A673 (cell line): ENCODE results near the gene GBA3. TPM values are rescaled to one million over a fixed set of nuclear protein-coding genes. Genes with fewer than 3 reads are reported as not detected.

Experiments used
- BruUV-seq: library from RNA; stranded (reverse); fragments of 400-500 nt; replicated peaks from 2 replicates; lab custom pipeline; 2021; lab: Mats Ljungman, UMichigan
- CTCF ChIA-PET: fragments of 300-600 bp; sonication (Branson Sonifier 250); formaldehyde crosslinking; loops from one replicate; lab custom pipeline; 2022; ENCODE audit warnings: antibody characterized with exemption; lab: Charles Lee
- POLR2A ChIA-PET: fragments of 300-600 bp; sonication (Branson Sonifier 250); formaldehyde crosslinking; loops from one replicate; lab custom pipeline; 2022; ENCODE audit warnings: antibody characterized with exemption; ENCODE audit not compliant: low non-redundant PET; lab: Charles Lee
- DNase-seq: peaks from one replicate; pipeline ENCODE4 v3.0.0-alpha.2; 2015; ENCODE audit warnings: low spot score
- H3K27ac ChIP-seq: fragments of 200-600 bp; sonication (generic); 2 replicates; pipeline ENCODE4 v1.5.1; 2016; ENCODE audit warnings: mixed run types, low read depth, mild to moderate bottlenecking, mixed read lengths, antibody characterized with exemption, low read length; ENCODE audit not compliant: poor library complexity, severe bottlenecking
- H3K27me3 ChIP-seq: fragments of 200-600 bp; sonication (generic); replicated peaks from 2 replicates; pipeline ENCODE4 v1.6.1; 2017; ENCODE audit warnings: mixed run types, low read depth, mild to moderate bottlenecking, mixed read lengths, antibody characterized with exemption, low read length; ENCODE audit not compliant: insufficient read depth, poor library complexity
- H3K36me3 ChIP-seq: fragments of 200-600 bp; sonication (generic); 2 replicates; pipeline ENCODE4 v1.6.1; 2016; ENCODE audit warnings: mixed run types, mild to moderate bottlenecking, mixed read lengths, antibody characterized with exemption, low read length; ENCODE audit not compliant: insufficient read depth, poor library complexity, severe bottlenecking
- H3K4me1 ChIP-seq: fragments of 200-600 bp; sonication (generic); 2 replicates; pipeline ENCODE4 v1.6.1; 2017; ENCODE audit warnings: mixed run types, mild to moderate bottlenecking, mixed read lengths, antibody characterized with exemption, low read length; ENCODE audit not compliant: insufficient read depth, poor library complexity, severe bottlenecking
- H3K4me3 ChIP-seq: fragments of 200-600 bp; sonication (generic); 2 replicates; pipeline ENCODE4 v1.5.1; 2016; ENCODE audit warnings: low read depth, mixed run types, mild to moderate bottlenecking, mixed read lengths, low read length; ENCODE audit not compliant: poor library complexity, severe bottlenecking
- H3K9me3 ChIP-seq: fragments of 200-600 bp; sonication (generic); 2 replicates; pipeline ENCODE4 v1.6.1; 2016; ENCODE audit warnings: mixed run types, low read depth, mild to moderate bottlenecking, mixed read lengths, antibody characterized with exemption, low read length; ENCODE audit not compliant: poor library complexity, severe bottlenecking
- EZH2 ChIP-seq: fragments of 200-600 bp; sonication (generic); IDR thresholded peaks from 2 replicates; pipeline ENCODE4 v1.6.1; 2017; ENCODE audit warnings: borderline replicate concordance, low read depth, mild to moderate bottlenecking, mixed read lengths, antibody characterized with exemption, low read length; ENCODE audit not compliant: poor library complexity, severe bottlenecking
- intact Hi-C: fragments of 100-400 bp; cut with micrococcal nuclease; formaldehyde crosslinking; loops from one replicate; pipeline ENCODE4 v1.10.0; 2022; ENCODE audit not compliant: unreplicated experiment
- total RNA-seq: library from RNA; stranded (reverse); gene quantifications from 2 replicates; pipeline ENCODE4 v1.2.3, GENCODE V29; 2021
- TF ChIP-seq, protein P1 (sequence below): fragments of 300-800, 200-600 bp; sonication (generic); conservative IDR thresholded peaks from 2 replicates; pipeline ENCODE4 v1.5.1; 2017; ENCODE audit warnings: low read depth, mild to moderate bottlenecking, antibody characterized with exemption, low read length, moderate library complexity, mixed read lengths

The GBA3 gene
- total RNA-seq, 1 experiment from 2014 or later, result not detected

DNA sequence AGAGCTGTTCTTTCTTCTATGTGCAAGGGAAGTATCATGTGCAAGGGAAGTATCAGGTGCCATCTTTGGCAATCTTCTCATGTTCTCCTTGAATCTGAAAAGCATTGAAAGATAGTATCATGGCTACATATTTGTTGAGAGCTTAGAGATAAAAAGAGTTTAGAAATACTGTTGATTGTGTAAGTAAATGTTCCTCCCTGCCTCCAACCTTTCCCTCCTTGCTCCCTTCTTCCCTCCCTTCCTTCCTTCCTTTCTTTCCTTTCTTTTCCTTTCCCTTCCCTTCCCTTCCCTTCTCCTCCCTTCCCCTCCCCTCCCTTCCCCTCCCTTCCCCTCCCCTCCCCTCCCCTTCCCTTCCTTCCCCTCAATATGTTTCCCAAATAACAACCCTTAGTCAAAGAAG is 108.7 kb downstream of the GBA3 start:
- Histone ChIP-seq H3K36me3 (no peaks in the 10 kb centered on the region), H3K4me3 (no peak overlapping the region), H3K27me3 (no peaks in the 10 kb centered on the region), H3K27ac (no peak overlapping the region), H3K4me1 (no peaks in the 10 kb centered on the region), H3K9me3 (no peaks in the 10 kb centered on the region)
- no peak for DNase-seq
- ChIA-PET POLR2A (no interaction called here), CTCF (no interaction called here)
- BruUV-seq, result no TSS peak
- TF ChIP-seq, protein P1, sequence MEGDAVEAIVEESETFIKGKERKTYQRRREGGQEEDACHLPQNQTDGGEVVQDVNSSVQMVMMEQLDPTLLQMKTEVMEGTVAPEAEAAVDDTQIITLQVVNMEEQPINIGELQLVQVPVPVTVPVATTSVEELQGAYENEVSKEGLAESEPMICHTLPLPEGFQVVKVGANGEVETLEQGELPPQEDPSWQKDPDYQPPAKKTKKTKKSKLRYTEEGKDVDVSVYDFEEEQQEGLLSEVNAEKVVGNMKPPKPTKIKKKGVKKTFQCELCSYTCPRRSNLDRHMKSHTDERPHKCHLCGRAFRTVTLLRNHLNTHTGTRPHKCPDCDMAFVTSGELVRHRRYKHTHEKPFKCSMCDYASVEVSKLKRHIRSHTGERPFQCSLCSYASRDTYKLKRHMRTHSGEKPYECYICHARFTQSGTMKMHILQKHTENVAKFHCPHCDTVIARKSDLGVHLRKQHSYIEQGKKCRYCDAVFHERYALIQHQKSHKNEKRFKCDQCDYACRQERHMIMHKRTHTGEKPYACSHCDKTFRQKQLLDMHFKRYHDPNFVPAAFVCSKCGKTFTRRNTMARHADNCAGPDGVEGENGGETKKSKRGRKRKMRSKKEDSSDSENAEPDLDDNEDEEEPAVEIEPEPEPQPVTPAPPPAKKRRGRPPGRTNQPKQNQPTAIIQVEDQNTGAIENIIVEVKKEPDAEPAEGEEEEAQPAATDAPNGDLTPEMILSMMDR, result no peak
- intact Hi-C loops, result no loop called here

DNA sequence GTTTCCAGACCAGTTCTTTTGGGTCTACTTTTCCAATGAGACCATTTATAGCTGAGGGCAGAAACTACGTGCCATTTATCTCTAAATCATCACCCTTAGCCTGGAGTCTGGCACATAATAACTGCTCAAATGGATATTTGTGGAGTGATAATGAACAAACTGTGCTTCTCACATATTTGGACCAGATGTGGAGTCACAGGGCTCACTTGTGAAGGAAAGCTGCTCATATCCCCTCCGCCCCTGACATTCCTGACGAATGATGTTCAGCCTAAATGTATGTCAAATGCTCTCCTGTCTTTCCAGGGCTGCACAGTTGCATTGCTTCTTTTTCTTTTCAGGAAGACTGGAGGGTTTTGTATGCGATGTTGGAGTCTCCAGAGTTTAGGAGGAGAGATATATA is 110.1 kb downstream of the GBA3 start:
- POLR2A ChIA-PET, result no interaction called here
- TF ChIP-seq, protein P1, result no peak
- no peak for TF ChIP-seq EZH2
- no TSS peak for BruUV-seq

DNA sequence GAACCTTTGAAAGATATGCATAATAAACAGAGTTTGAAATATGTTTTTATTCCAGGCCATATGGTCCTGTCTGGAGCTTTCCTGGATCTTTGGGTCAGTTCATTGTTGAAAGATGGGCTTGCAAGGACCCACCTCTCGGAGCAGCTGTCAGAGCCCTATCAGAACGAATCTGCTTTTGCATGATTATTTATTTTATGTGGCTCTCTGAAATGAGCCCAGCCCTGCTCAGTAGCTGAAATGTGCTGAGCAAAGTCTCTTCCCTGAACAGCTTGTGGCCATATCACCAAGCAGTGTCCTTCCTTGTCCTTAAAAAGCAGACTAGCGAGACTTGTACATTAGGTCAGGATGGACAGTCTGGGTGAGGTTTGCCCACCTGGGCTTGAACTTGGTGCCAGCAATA is 110.8 kb downstream of the GBA3 start:
- H3K27me3 ChIP-seq, result no peaks in the 10 kb centered on the region
- no peak for DNase-seq
- TF ChIP-seq, protein P1, result no peak
- TF ChIP-seq EZH2, result no peak
- intact Hi-C loops, result no loop called here
- POLR2A ChIA-PET, result no interaction called here
- no peaks in the 10 kb centered on the region for H3K36me3 ChIP-seq
- BruUV-seq, result no TSS peak
- CTCF ChIA-PET, result no interaction called here
- H3K4me1 ChIP-seq, result no peaks in the 10 kb centered on the region
- H3K4me3 ChIP-seq, result no peak overlapping the region
- H3K9me3 ChIP-seq, result no peaks in the 10 kb centered on the region
- no peak overlapping the region for H3K27ac ChIP-seq

More for the DNA sequence above, 110.1 kb downstream of the GBA3 start:
- Histone ChIP-seq H3K27me3 (no peaks in the 10 kb centered on the region), H3K27ac (no peak overlapping the region), H3K9me3 (no peaks in the 10 kb centered on the region), H3K36me3 (no peaks in the 10 kb centered on the region), H3K4me1 (no peaks in the 10 kb centered on the region), H3K4me3 (no peak overlapping the region)
- intact Hi-C loops, result no loop called here
- CTCF ChIA-PET, result no interaction called here
- no peak for DNase-seq
